Regular cardiac myocyte (primary cell): ENCODE results near the gene VPS9D1. TPM values are rescaled to one million over a fixed set of nuclear protein-coding genes. Genes with fewer than 3 reads are reported as not detected.

Source experiments
- total RNA-seq: library from RNA; depleted of rRNA; stranded (reverse); fragments of >200 nt; gene quantifications from 2 replicates; pipeline ENCODE4 v1.2.3, GENCODE V29; 2014

Gene VPS9D1
- 3.6 and 6.5 TPM in 2 replicates for total RNA-seq

GRCh38 chr16:89720813-89721545 is at the start of gene VPS9D1, which contains the start of gene ZNF276:
Gene VPS9D1, minus strand, starts transcription at chr16:89720898. Its CDS starts 37 bp downstream, at chr16:89720861.
Gene ZNF276, plus strand, starts transcription at chr16:89721537. Its CDS starts 104 bp downstream, at chr16:89721641.

GRCh38 chr16:89701425-89702406 is 19.0 kb downstream of the VPS9D1 start, which contains the start of gene SPATA2L:
Gene SPATA2L, minus strand, starts transcription at chr16:89701705. Its CDS starts 473 bp downstream, at chr16:89701232.

GRCh38 chr16:89686520-89687091 is 34.1 kb downstream of the VPS9D1 start, which contains the start of gene CDK10:
Gene CDK10, plus strand, starts transcription at chr16:89686689. Its CDS starts 22 bp downstream, at chr16:89686711.

GRCh38 chr16:89657442-89658220 is 63.1 kb downstream of the VPS9D1 start, which contains the start of the genes CHMP1A and SPATA33:
Gene CHMP1A, minus strand, starts transcription at chr16:89657708. Its CDS starts 120 bp downstream, at chr16:89657588.
Gene SPATA33, plus strand, starts transcription at chr16:89657836. Its CDS starts 76 bp downstream, at chr16:89657912.

Other genes with a start within 250 kb of the VPS9D1 start
- 39.7 and 44.1 TPM in 2 replicates for gene ANKRD11, start 230.3 kb downstream of the VPS9D1 start, total RNA-seq
- 102 and 104 TPM in 2 replicates for gene SPG7, start 212.5 kb downstream of the VPS9D1 start, total RNA-seq
- gene RPL13, start 160.2 kb downstream of the VPS9D1 start, total RNA-seq, result 2,617 and 2,821 TPM in 2 replicates
- gene CPNE7, start 145.1 kb downstream of the VPS9D1 start, total RNA-seq, result 8.2 and 11.3 TPM in 2 replicates
- gene DPEP1, start 107.3 kb downstream of the VPS9D1 start, total RNA-seq, result 0.56 TPM in 1 of 2 replicates, not detected in the other
- 69.3 and 134 TPM in 2 replicates for gene CHMP1A, start 63.2 kb downstream of the VPS9D1 start, total RNA-seq
- 1.1 and 2.9 TPM in 2 replicates for gene SPATA33, start 63.1 kb downstream of the VPS9D1 start, total RNA-seq
- 39.9 and 55.2 TPM in 2 replicates for gene CDK10, start 34.2 kb downstream of the VPS9D1 start, total RNA-seq
- 12.4 and 14.2 TPM in 2 replicates for gene SPATA2L, start 19.2 kb downstream of the VPS9D1 start, total RNA-seq
- 9.9 and 10.2 TPM in 2 replicates for gene ZNF276, start 639 bp upstream of the VPS9D1 start, total RNA-seq
- 5.6 and 17.4 TPM in 2 replicates for gene FANCA, start 95.7 kb upstream of the VPS9D1 start, total RNA-seq
- gene SPIRE2, start 107.6 kb upstream of the VPS9D1 start, total RNA-seq, result 0.77 and 1.1 TPM in 2 replicates
- 175 and 185 TPM in 2 replicates for gene TCF25, start 152.7 kb upstream of the VPS9D1 start, total RNA-seq
- gene MC1R, start 198.0 kb upstream of the VPS9D1 start, total RNA-seq, result 4.4 and 6.5 TPM in 2 replicates
- gene TUBB3, start 202.4 kb upstream of the VPS9D1 start, total RNA-seq, result 119 and 496 TPM in 2 replicates
- 68.8 and 84.0 TPM in 2 replicates for gene DEF8, start 227.9 kb upstream of the VPS9D1 start, total RNA-seq